ENCODE results near the gene MRM2. TPM values are rescaled to one million over a fixed set of nuclear protein-coding genes. Genes with fewer than 3 reads are reported as not detected.

The MRM2 gene
- total RNA-seq, 1 experiment from 2014 or later, result 35.5 TPM

GRCh38 chr7:2205036-2205780 lies 36.8 kb downstream of the MRM2 start:
- H3K4me3 ChIP-seq (ENCODE audit: low read length), result no peak overlapping the region
- no peaks in the 10 kb centered on the region for H3K27me3 ChIP-seq (ENCODE audit: low read length)
- 0 out of 2 replicates have a peak overlapping the region, but pooled peaks have one; percentile 15 for H3K27ac ChIP-seq (ENCODE audit: low read length)
- peaks cover 11% of the 10 kb centered on the region for H4K20me1 ChIP-seq (ENCODE audit: insufficient read depth, low read depth, low read length)
- peaks cover 13% of the 10 kb centered on the region for H3K79me2 ChIP-seq (ENCODE audit: low read length)
- H3K36me3 ChIP-seq (ENCODE audit: insufficient read depth, low read length), result no peaks in the 10 kb centered on the region
- no peak overlapping the region for H2AFZ ChIP-seq (ENCODE audit: low read length)
- H3K4me2 ChIP-seq (ENCODE audit: low read depth, low read length, poor library complexity, severe bottlenecking), result no peak overlapping the region
- no peak for DNase-seq
- no peak overlapping the region for H3K9ac ChIP-seq (ENCODE audit: low read length)
- peaks cover 27% of the 10 kb centered on the region for H3K4me1 ChIP-seq (ENCODE audit: low read length)
- no peaks in the 10 kb centered on the region for H3K9me3 ChIP-seq (ENCODE audit: low read length)
- no peaks in the 10 kb centered on the region for H3K9me2 ChIP-seq (replicated peaks; ENCODE audit: insufficient read depth, low read length)

- no peak for DNase-seq
- no peaks in the 10 kb centered on the region for H3K9me3 ChIP-seq (ENCODE audit: low read length)
- H3K4me3 ChIP-seq (ENCODE audit: low read length), result no peak overlapping the region
- H2AFZ ChIP-seq (ENCODE audit: low read length), result no peak overlapping the region
- H3K4me1 ChIP-seq (ENCODE audit: low read length), result peaks cover 24% of the 10 kb centered on the region
- H3K9me2 ChIP-seq (replicated peaks; ENCODE audit: insufficient read depth, low read length), result no peaks in the 10 kb centered on the region
- peaks cover 13% of the 10 kb centered on the region for H3K79me2 ChIP-seq (ENCODE audit: low read length)
- no peak overlapping the region for H3K9ac ChIP-seq (ENCODE audit: low read length)
- no peaks in the 10 kb centered on the region for H3K27me3 ChIP-seq (ENCODE audit: low read length)
- peaks cover 4% of the 10 kb centered on the region; the same call in 1 of the 2 replicates for H3K36me3 ChIP-seq (ENCODE audit: insufficient read depth, low read length)
- H4K20me1 ChIP-seq (ENCODE audit: insufficient read depth, low read depth, low read length), result peaks cover 11% of the 10 kb centered on the region
- peak overlapping the region; percentile 39; the same call in 1 of the 2 replicates for H3K27ac ChIP-seq (ENCODE audit: low read length)
- peak overlapping the region; percentile 52 for H3K4me2 ChIP-seq (ENCODE audit: low read depth, low read length, poor library complexity, severe bottlenecking)
These were observed 37.6 kb downstream of the MRM2 start for GRCh38 chr7:2204446-2204845.

- DNase-seq, result peak; percentile 81
- Histone ChIP-seq H3K9me3 (ENCODE audit: low read length) (no peaks in the 10 kb centered on the region), H3K4me2 (ENCODE audit: low read depth, low read length, poor library complexity, severe bottlenecking) (peak overlapping the region; percentile 52), H3K27me3 (ENCODE audit: low read length) (no peaks in the 10 kb centered on the region), H3K79me2 (ENCODE audit: low read length) (peaks cover 13% of the 10 kb centered on the region), H4K20me1 (ENCODE audit: insufficient read depth, low read depth, low read length) (peaks cover 11% of the 10 kb centered on the region), H2AFZ (ENCODE audit: low read length) (no peak overlapping the region), H3K4me1 (ENCODE audit: low read length) (peaks cover 24% of the 10 kb centered on the region), H3K4me3 (ENCODE audit: low read length) (peak overlapping the region; percentile 21; the same call in 1 of the 2 replicates), H3K9me2 (replicated peaks; ENCODE audit: insufficient read depth, low read length) (no peaks in the 10 kb centered on the region), H3K27ac (ENCODE audit: low read length) (peak overlapping the region; percentile 39), H3K36me3 (ENCODE audit: insufficient read depth, low read length) (peaks cover 6% of the 10 kb centered on the region; the same call in 1 of the 2 replicates), H3K9ac (ENCODE audit: low read length) (peak overlapping the region; percentile 23)
These were observed 38.2 kb downstream of the MRM2 start for GRCh38 chr7:2203766-2204300.

- Histone ChIP-seq H3K4me2 (ENCODE audit: low read depth, low read length, poor library complexity, severe bottlenecking) (peak overlapping the region; percentile 52), H3K27ac (ENCODE audit: low read length) (peak overlapping the region; percentile 39), H3K4me3 (ENCODE audit: low read length) (peak overlapping the region; percentile 21; the same call in 1 of the 2 replicates), H3K9ac (ENCODE audit: low read length) (peak overlapping the region; percentile 23), H3K36me3 (ENCODE audit: insufficient read depth, low read length) (peaks cover 6% of the 10 kb centered on the region; the same call in 1 of the 2 replicates), H3K4me1 (ENCODE audit: low read length) (peaks cover 24% of the 10 kb centered on the region), H3K27me3 (ENCODE audit: low read length) (no peaks in the 10 kb centered on the region), H3K9me2 (replicated peaks; ENCODE audit: insufficient read depth, low read length) (no peaks in the 10 kb centered on the region), H3K9me3 (ENCODE audit: low read length) (no peaks in the 10 kb centered on the region), H4K20me1 (ENCODE audit: insufficient read depth, low read depth, low read length) (peaks cover 11% of the 10 kb centered on the region), H2AFZ (ENCODE audit: low read length) (no peak overlapping the region), H3K79me2 (ENCODE audit: low read length) (peaks cover 13% of the 10 kb centered on the region)
- no peak for DNase-seq
These were observed 38.9 kb downstream of the MRM2 start for GRCh38 chr7:2202901-2203765.

GRCh38 chr7:2202361-2202761 lies 39.6 kb downstream of the MRM2 start:
- no peaks in the 10 kb centered on the region for H3K9me2 ChIP-seq (replicated peaks; ENCODE audit: insufficient read depth, low read length)
- no peak overlapping the region for H3K9ac ChIP-seq (ENCODE audit: low read length)
- H3K27ac ChIP-seq (ENCODE audit: low read length), result no peak overlapping the region
- no peak for DNase-seq
- H3K4me3 ChIP-seq (ENCODE audit: low read length), result no peak overlapping the region
- peaks cover 11% of the 10 kb centered on the region for H4K20me1 ChIP-seq (ENCODE audit: insufficient read depth, low read depth, low read length)
- no peaks in the 10 kb centered on the region for H3K9me3 ChIP-seq (ENCODE audit: low read length)
- H3K36me3 ChIP-seq (ENCODE audit: insufficient read depth, low read length), result peaks cover 7% of the 10 kb centered on the region; the same call in 1 of the 2 replicates
- H3K4me1 ChIP-seq (ENCODE audit: low read length), result peaks cover 18% of the 10 kb centered on the region
- H2AFZ ChIP-seq (ENCODE audit: low read length), result no peak overlapping the region
- H3K4me2 ChIP-seq (ENCODE audit: low read depth, low read length, poor library complexity, severe bottlenecking), result no peak overlapping the region
- no peaks in the 10 kb centered on the region for H3K27me3 ChIP-seq (ENCODE audit: low read length)
- H3K79me2 ChIP-seq (ENCODE audit: low read length), result peaks cover 13% of the 10 kb centered on the region

- no peak for DNase-seq
- H3K36me3 ChIP-seq (ENCODE audit: insufficient read depth, low read length), result peaks cover 13% of the 10 kb centered on the region; the same call in 1 of the 2 replicates
These were observed 40.2 kb downstream of the MRM2 start for GRCh38 chr7:2201686-2202360.

GRCh38 chr7:2201128-2201527 lies 40.9 kb downstream of the MRM2 start:
- H3K36me3 ChIP-seq (ENCODE audit: insufficient read depth, low read length), result peaks cover 19% of the 10 kb centered on the region
- no peaks in the 10 kb centered on the region for H3K9me3 ChIP-seq (ENCODE audit: low read length)
- no peaks in the 10 kb centered on the region for H3K27me3 ChIP-seq (ENCODE audit: low read length)
- H3K79me2 ChIP-seq (ENCODE audit: low read length), result peaks cover 14% of the 10 kb centered on the region
- H3K4me1 ChIP-seq (ENCODE audit: low read length), result peaks cover 18% of the 10 kb centered on the region
- no peak overlapping the region for H3K4me3 ChIP-seq (ENCODE audit: low read length)
- H2AFZ ChIP-seq (ENCODE audit: low read length), result no peak overlapping the region
- H3K9ac ChIP-seq (ENCODE audit: low read length), result no peak overlapping the region
- H3K4me2 ChIP-seq (ENCODE audit: low read depth, low read length, poor library complexity, severe bottlenecking), result no peak overlapping the region
- peaks cover 11% of the 10 kb centered on the region for H4K20me1 ChIP-seq (ENCODE audit: insufficient read depth, low read depth, low read length)
- no peak overlapping the region for H3K27ac ChIP-seq (ENCODE audit: low read length)
- DNase-seq, result no peak
- H3K9me2 ChIP-seq (replicated peaks; ENCODE audit: insufficient read depth, low read length), result no peaks in the 10 kb centered on the region

More at GRCh38 chr7:2201686-2202360, 40.2 kb downstream of the MRM2 start:
- Histone ChIP-seq H3K9me3 (ENCODE audit: low read length) (no peaks in the 10 kb centered on the region), H3K4me1 (ENCODE audit: low read length) (peaks cover 18% of the 10 kb centered on the region), H3K79me2 (ENCODE audit: low read length) (peaks cover 13% of the 10 kb centered on the region), H3K4me3 (ENCODE audit: low read length) (no peak overlapping the region), H3K27me3 (ENCODE audit: low read length) (no peaks in the 10 kb centered on the region), H3K9ac (ENCODE audit: low read length) (no peak overlapping the region), H3K9me2 (replicated peaks; ENCODE audit: insufficient read depth, low read length) (no peaks in the 10 kb centered on the region), H3K27ac (ENCODE audit: low read length) (no peak overlapping the region), H2AFZ (ENCODE audit: low read length) (no peak overlapping the region), H4K20me1 (ENCODE audit: insufficient read depth, low read depth, low read length) (peaks cover 11% of the 10 kb centered on the region), H3K4me2 (ENCODE audit: low read depth, low read length, poor library complexity, severe bottlenecking) (no peak overlapping the region)

All from Karpas-422 (cell line).